ENCODE results near the gene TCF15. TPM values are rescaled to one million over a fixed set of nuclear protein-coding genes. Genes with fewer than 3 reads are reported as not detected.

TCF15 gene
- total and polyA plus RNA-seq, 10 donors = 0.06 to 0.22 (median 0.21) TPM; not detected in 7

- intact Hi-C loops (cut with DNase I; ENCODE audit: low total_unique reads) = loop anchor here (10.0 kb wide), 1 partner anchor 81 kb away; no protein-coding TSS in a partner anchor
- Histone ChIP-seq H3K27ac (no peak overlapping the region), H3K27me3 (replicated peaks in 1 of 7) (peaks cover 0 to 54% (median 7%) of the 10 kb centered on the region in 7 donors), H3K4me3 (no peak overlapping the region), H3K4me1 (peaks cover 0 to 4% (median 0%) of the 10 kb centered on the region in 6 donors), H3K36me3 (no peaks in the 10 kb centered on the region), H3K9me3 (no peaks in the 10 kb centered on the region)
- WGBS, 5 donors = 87 to 97% (median 91%) methylated on average over 3 of the region's 3 CpGs
- no peak for DNase-seq
- no peak for TF ChIP-seq POLR2AphosphoS5 (IDR thresholded peaks at IDR 0.05)
- TF ChIP-seq CTCF (IDR thresholded peaks at IDR 0.05 in 8 of 11, conservative IDR thresholded peaks at IDR 0.05 in 3 of 11) = no peak
- no peak for TF ChIP-seq POLR2A (IDR thresholded peaks at IDR 0.05)
Measured at GRCh38 chr20:564192-564591, 45.9 kb downstream of the TCF15 start.

GRCh38 chr20:563187-563586 is 46.9 kb downstream of the TCF15 start:
- Histone ChIP-seq H3K27ac (no peak overlapping the region), H3K9me3 (no peaks in the 10 kb centered on the region), H3K36me3 (no peaks in the 10 kb centered on the region), H3K4me3 (no peak overlapping the region), H3K4me1 (peaks cover 0 to 4% (median 0%) of the 10 kb centered on the region in 6 donors), H3K27me3 (replicated peaks in 1 of 7) (peaks cover 0 to 44% (median 4%) of the 10 kb centered on the region in 7 donors)
- intact Hi-C loops (cut with DNase I; ENCODE audit: low total_unique reads) = loop anchor here (10.0 kb wide), 1 partner anchor 82 kb away; no protein-coding TSS in a partner anchor
- no peak for DNase-seq
- TF ChIP-seq POLR2A (IDR thresholded peaks at IDR 0.05) (no peak), POLR2AphosphoS5 (IDR thresholded peaks at IDR 0.05) (no peak), CTCF (IDR thresholded peaks at IDR 0.05 in 8 of 11, conservative IDR thresholded peaks at IDR 0.05 in 3 of 11) (no peak)
- WGBS, 5 donors = 63 to 86% (median 82%) methylated on average over 5 of the region's 5 CpGs

GRCh38 chr20:562232-562897 is 47.7 kb downstream of the TCF15 start:
- 72 to 84% (median 75%) methylated on average over 5 of the region's 5 CpGs for WGBS, 5 donors
- intact Hi-C loops (cut with DNase I; ENCODE audit: low total_unique reads) = loop anchor here (10.0 kb wide), 1 partner anchor 82 kb away; no protein-coding TSS in a partner anchor
- TF ChIP-seq POLR2A (IDR thresholded peaks at IDR 0.05) (no peak), CTCF (IDR thresholded peaks at IDR 0.05 in 8 of 11, conservative IDR thresholded peaks at IDR 0.05 in 3 of 11) (no peak), POLR2AphosphoS5 (IDR thresholded peaks at IDR 0.05) (no peak)

More at GRCh38 chr20:562232-562897, 47.7 kb downstream of the TCF15 start:
- H3K4me1 ChIP-seq = peaks cover 0 to 4% (median 0%) of the 10 kb centered on the region in 6 donors
- H3K4me3 ChIP-seq = no peak overlapping the region
- no peaks in the 10 kb centered on the region for H3K9me3 ChIP-seq
- H3K27me3 ChIP-seq (replicated peaks in 1 of 7) = peaks cover 0 to 36% (median 0%) of the 10 kb centered on the region in 7 donors
- no peak overlapping the region for H3K27ac ChIP-seq
- no peaks in the 10 kb centered on the region for H3K36me3 ChIP-seq
- no peak for DNase-seq
